ENCODE results near the gene PLB1.
A peak's percentile ranks its signal among the peaks of the same experiment; 100 is the strongest.

PLB1 gene

DNA sequence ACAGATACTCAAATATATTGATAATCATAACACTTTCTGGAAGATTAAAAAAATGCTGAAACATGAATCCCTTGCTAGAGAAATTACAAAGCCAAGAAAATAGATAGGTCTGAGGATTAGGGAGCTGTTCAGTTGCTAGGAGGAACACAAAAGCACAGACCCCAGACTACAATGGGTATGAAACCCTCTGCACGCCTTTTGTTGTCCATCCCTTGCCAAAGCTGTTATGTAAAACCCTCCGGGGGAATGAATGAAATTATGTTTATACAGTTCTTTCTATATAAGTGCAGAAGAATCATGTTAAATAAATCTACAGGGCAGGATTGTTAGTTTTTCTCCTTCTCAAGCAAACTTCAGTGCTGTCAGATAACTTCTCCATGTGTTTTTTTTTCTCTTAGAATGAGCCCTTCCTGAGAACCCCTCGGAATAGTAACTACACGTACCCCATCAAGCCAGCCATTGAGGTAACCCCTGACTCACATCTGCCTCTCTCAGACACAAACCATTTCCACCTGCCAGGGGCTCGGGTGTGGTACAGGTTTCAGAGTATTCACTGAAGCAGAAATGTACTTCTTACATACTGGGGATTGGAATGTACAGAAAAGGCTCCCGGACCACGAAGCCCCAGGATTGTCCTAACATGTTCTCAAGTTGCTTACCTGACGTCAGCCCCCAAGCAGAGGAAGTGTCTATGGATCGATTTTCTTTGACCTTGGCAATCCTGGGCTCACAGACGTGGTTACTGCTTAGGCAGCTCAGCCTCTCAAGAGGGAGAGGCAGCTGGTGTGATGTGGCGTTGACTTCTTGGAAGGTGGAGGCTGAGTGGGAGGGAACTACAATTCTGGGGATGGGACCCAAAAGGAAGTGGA lies 118.0 kb downstream of the PLB1 start:
- DNase-seq (ENCODE audit: low spot score) = peak; percentile 19

DNA sequence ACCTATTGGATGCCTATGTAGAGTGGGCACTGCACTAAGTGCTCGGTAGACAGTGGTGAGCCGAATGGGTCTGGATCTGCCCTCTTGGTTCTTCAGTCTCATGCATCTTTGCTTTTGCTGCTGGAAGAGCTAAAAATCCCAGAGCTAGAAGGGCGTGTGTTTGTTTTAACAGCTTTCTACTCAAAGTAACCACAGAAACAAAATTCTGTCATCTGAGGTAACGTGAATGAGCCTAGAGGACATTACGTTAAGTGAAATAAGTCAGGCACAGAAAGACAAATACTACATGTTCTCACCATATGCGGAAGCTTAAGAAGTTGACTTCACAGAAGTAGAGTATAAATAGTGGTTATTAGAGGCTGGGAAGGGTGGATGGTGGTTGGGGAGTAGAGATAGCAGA lies 119.8 kb downstream of the PLB1 start:
- no peak for DNase-seq (ENCODE audit: low spot score)

DNA sequence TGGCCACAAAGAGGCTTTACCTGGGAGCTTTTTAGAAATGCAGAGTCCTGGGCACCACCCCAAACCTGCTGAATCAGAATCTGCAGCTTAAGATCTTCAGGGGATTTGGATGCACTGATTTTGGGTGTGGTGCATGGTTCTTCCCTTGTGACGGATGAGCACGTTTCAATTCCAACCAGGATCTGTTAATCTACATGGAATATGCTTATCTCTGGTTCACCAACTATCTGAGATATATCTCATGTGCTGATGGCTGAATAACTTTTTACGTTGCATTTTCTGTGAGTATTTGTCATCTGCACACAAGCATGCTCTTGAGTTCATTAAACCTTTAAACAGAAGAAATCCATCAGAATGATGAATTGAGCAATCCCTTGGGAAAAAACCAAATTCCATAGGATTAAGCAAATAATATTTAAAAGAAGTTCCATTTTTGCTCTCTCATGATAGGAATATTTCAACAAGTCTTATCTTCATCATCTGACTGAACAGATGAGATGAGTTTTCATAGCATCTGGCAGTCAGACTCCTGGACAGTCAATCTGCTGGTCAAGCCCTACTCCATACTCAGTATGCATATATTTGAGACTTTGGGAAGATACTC lies 120.6 kb downstream of the PLB1 start:
- no peak for DNase-seq (ENCODE audit: low spot score)

DNA sequence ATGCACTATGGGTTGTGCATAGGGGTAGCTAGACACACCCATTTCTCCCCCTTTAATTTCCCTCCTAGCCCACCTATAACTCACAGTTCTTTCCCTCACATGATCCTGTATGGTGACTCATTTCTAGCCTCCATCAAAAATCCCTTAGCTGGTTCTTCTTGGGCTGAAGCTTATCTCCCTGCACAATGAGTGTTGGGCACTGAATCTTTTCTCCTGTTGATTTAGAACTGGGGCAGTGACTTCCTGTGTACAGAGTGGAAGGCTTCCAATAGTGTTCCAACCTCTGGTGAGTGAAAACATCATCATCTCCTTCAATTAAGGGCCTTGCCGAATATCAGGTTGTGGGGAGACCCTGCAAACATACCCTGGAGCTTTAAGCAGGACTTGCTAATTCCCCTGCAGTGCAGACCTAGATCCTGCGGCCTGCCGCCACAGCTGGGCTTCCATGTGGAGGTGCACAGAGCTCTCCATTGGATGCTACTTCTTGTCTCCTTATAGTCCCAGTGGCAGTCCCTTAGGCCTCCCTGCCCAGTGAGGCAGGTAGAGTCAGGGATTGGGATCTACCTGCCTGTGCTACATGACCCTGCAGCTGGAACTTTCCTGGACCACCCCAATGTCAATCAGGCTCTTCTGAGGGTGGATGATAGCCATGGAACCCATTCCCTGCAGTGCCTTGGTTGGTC lies 121.8 kb downstream of the PLB1 start:
- no peak for DNase-seq (ENCODE audit: low spot score)

DNA sequence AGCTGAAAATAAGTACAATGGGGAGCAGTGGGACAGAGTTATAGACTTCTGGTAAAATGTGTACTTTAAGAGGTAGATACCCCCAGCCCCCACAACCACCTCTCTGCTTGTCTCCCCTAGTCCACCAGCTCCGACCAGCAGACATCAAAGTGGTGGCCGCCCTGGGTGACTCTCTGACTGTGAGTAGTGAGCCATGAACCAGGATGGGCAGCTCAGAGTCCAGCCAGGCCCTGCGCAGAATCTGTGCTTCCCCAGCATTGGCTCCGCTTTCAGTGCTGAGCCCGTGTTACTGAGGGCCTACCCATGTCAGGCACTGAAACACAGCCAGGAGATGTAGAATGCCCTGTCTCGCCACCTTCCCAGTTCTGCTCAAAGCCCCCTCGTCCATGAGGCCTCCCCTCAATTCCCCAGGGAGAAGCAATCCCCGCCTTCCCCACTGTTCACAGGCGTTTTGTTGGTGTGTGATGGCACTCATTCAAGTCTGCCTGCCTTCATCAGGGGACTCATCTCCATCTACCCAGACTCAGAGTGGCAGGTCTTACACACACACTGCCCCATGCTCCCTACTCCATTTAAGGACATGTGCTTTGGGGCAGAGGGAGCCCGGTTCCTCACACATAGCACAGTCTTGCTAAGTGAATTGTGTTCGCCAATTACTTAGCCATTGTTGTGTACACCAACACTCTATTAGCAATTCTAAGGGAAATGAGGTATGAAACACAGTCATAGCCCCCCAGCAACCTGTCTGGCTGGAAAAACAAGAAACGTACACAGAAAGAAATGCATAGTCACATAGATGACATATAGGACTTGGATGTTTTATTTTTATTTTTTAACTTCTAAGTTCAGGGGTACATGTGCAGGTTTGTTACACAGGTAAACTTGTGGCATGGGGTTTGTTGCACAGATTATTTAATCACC lies 122.6 kb downstream of the PLB1 start:
- DNase-seq (ENCODE audit: low spot score) = no peak

DNA sequence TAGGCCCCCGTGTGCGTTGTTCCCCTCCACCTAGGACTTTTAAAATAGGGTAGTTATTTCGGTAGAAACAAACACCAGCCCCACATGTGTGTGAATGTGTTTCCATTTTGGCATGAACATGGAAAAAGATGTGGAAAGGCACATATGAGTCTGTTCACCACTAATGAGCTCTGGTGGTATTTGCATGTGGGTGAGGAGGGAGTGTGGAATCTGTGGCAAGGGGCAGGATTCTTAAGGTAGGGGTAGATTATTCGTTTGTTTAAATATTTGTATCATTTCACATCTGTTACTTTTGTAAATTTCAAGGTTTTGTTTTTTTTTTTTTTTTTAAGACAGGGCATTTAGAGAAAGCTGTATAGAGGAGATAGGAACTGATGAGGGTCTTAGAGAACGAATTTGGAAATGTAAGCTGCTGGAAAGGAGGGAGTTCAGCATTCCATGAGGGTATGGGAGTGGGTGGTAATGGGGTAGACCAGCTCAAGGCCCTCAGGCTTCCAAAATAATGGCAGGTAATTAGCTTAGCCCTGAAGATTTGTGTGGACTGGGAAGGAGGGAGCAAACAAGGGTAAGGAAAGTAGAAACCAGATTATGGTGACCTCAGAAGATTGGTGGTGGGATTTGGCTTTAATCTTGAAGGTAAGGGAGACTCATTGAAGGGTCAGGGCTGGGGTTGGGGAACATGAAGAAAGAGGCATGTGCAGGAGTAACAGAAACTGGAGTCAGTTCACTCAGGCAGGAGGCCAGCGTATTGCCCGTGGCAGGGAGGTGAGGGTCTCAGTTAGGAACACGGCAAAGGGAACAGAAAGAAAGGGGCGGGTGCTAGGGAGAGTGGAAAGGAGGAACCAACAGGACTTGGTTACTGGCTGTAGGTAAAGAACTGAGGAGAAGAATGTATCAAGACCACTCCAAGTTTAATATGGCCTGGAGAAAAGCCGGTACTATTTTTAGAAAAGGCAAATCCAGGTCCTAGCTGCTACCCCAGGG lies 123.6 kb downstream of the PLB1 start:
- DNase-seq (ENCODE audit: low spot score) = no peak

DNA sequence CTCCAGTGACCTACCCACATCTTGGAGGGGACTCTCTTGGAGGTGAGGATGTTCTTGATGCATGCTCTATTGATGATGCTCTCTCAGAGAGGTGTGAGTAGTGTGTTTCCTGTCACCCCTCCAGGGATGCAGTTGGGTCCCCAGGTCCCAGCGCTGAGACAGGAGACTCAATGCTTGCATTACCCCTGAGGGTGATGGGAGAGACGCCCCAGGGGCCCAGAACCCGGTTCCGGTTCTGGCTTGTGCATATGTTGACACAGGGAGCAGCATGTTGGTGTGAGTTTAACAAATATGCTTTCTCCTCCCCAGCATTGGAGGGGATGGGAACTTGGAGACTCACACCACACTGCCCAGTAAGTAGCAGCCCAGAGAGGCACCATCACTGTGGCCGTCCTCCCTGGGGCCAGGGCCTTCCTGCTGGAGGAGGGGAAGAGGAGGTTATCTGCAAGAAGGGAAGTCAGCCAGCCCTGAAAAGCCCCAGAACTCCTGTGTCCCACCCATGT lies 124.5 kb downstream of the PLB1 start:
- no peak for DNase-seq (ENCODE audit: low spot score)

DNA sequence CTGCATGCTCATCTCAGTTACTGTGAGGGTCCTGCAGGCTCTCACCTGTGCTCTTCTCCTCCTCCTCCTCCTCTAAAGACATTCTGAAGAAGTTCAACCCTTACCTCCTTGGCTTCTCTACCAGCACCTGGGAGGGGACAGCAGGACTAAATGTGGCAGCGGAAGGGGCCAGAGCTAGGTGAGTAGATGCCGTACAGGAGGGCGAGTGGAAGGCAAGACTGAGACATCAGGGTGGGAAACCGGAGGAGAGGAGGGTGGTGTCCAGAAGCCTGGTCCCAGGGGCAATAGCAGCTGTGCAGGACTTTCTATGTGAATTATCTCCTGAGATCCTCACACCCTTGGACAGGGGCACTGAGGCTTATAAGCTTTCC lies 124.9 kb downstream of the PLB1 start:
- DNase-seq (ENCODE audit: low spot score) = no peak

DNA sequence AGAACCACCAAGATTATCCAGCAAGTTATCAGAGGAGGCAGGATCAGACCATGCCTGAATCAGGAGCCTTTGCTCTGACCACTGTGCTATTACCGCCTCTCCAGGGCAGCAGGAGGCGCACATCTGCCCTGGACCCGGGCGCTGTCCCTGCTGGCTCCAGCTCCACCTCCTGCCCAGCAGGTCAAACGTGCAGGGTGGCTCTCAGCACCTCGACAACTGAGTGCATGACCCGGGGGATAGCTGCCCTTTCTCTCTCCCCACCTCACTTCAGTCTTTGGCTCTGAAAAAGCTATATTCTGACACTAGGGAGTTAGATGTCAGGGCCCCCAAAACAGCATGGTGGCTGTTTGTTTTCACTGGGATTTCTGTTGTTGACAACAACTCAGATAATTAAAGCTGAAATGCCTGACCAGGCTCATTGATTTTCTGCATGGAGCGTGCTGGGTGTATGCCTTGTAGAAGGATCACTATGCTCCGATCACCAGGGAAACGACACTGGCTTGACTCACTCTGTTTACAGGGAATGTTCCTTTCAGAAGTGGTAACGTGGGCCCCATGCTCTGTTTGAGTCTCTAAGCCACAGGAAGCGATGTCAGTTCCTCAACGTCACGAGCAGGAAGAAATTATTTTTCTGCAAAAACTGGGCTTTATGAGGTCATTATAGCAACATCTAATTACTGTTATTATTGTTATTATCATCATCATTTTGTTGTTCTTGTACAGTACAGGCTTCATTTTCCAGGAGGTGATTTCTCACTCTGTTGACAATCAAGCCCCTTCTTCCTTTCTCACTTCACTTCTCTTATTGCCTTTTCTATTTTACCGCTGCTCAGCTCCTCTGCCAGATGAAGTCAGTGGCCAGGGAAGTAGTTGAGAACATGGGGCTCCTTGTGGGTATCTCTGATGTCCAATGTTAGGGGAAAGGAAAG lies 125.6 kb downstream of the PLB1 start:
- no peak for DNase-seq (ENCODE audit: low spot score)

DNA sequence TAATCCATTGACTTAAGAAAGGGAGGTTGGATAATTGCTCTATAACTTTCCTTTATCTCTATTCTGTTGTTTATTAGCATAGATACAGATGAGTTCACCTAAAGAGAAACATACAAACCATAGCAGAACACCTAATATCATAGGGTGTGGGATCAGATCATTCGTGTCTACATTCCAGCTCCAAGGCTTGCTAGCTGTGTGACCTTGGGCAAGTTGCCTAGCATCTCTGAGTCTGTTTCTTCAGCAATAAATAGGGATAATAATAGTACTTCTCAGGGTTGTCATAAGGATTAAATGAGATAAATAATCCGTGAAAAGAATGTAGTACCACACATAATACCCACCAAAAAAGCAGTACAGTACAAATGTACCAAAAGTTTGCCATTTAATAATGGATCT lies 126.2 kb downstream of the PLB1 start:
- no peak for DNase-seq (ENCODE audit: low spot score)

DNA sequence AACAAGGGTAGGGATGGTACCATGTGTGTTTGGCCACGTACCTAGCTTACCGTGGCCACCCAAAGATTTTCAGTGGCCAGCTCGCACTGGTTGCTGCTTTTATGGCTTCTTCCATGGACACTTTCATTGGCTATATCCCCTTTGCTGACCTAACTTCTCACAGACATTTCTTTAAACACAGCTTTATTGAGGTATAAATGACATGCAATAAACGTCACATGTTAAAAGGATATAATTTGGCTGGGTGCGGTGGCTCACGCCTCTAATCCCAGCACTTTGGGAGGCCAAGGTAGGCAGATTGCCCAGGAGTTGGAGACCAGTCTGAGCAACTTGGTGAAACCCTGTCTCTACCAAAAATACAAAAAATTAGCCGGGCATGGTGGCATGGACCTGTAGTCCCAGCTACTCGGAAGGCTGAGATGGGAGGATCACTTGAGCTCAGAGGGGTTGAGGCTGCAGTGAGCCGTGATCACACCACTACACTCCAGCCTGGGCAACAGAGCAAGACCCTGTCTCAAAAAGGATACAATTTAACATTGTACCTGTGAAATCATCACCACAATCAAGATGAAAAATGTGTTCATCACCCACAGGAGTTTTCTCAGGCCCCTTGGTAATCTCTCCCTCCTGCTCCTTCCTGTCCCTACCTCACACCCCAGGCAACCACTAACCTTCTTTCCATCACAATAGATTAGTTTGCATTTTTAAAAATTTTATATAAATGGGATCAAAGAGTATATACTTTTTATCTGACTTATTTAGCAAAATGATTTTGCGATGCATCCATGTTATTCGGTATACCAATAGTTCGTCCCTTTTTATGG lies 127.9 kb downstream of the PLB1 start:
- DNase-seq (ENCODE audit: low spot score) = no peak

DNA sequence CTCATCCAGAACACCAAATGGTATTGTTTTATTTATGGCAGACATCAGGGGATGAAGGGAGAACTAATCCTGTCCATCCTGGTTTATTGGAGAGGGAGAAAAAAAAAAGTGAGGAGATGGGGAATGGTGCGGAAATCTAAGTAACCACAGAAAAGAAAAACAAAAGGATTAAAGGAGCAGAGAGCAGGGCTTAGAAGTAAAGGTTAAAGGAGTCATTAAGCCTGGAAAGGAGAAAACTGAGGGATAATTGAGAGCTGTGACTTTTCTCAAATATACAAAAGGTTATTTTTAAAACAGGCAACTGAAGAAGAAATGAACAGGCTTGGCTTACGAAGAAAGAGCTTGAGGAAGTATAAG lies 128.6 kb downstream of the PLB1 start:
- DNase-seq (ENCODE audit: low spot score) = no peak

DNA sequence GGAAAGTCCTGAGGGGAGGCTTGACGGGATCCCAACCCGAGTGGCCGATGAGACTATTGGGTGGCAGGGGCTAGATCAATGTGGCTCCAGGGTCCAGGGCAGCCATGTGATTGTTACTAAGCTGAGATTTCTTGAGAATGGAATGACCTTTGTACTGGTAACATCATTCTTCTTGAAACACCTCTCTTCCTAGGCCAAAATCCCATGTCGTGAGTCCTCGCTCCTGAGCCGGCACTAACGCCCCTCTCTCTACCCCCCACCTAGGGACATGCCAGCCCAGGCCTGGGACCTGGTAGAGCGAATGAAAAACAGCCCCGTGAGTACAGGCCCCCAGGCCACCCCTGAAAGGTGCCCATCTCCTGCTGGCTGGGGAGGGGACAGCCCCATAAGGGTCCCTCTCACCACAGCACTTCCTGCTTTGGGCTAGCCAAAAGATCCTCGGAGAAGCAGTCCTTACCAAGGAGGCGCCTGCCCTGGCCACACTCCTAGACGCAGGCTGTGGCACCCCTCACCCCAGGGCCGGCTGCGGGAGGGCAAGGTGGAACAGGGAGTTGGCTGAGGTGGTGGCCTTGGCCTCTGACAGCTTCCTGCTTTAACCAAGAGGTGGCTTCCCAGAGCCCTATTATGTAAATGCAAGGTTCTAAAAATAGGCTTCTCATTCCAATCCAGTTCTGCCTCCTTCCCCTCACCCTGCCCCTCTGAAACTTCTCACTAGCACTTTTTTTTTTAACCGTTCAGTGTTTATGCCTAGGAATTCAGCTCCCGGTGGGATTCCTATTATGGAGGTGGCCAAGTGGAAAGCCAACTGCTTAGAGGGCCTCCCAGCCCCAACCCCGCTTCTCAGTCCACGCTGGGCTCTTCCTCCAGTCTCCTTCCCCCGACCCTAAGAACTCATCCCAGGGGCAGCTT lies 129.2 kb downstream of the PLB1 start:
- DNase-seq (ENCODE audit: low spot score) = no peak

DNA sequence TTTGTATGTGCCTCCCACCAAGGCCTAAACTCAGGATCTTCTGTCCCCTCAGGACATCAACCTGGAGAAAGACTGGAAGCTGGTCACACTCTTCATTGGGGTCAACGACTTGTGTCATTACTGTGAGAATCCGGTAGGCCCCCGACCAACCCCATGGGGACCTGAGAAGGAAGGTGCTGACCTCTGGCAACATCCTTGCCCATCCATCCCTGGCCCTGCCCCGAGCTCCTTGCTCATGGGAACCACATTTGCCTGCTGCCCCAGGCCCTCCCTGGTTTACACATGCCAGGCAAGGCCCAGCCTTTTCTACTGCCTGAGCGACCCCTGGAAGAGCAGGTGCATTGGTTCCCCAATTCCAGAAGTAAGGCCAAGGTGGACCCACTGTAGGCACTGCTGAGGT lies 130.5 kb downstream of the PLB1 start:
- no peak for DNase-seq (ENCODE audit: low spot score)

DNA sequence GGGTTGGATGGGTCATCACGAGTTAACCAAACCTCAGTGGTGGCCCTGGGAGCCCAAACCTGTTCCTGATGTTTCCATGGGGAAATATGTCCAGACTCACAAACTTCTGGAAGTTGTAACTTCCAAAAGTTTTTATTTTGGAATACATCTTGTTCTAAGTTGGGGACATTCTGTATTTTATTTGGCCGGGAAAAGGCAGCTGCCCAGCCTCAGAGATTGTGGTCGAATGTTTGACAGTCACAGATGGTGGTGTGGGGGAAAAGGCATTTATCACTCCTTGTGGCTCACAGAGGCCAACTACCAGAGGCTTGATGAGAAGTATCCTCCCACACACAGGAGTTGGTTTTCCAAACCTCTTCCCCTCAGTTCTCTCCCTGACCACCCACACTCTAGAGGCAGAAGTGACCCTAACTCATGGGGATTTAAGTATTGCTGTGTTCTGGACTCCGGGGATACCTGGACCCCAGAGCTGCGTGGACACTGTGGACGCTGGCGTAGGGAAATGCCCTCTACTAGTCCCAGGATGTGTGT lies 131.1 kb downstream of the PLB1 start:
- no peak for DNase-seq (ENCODE audit: low spot score)

DNA sequence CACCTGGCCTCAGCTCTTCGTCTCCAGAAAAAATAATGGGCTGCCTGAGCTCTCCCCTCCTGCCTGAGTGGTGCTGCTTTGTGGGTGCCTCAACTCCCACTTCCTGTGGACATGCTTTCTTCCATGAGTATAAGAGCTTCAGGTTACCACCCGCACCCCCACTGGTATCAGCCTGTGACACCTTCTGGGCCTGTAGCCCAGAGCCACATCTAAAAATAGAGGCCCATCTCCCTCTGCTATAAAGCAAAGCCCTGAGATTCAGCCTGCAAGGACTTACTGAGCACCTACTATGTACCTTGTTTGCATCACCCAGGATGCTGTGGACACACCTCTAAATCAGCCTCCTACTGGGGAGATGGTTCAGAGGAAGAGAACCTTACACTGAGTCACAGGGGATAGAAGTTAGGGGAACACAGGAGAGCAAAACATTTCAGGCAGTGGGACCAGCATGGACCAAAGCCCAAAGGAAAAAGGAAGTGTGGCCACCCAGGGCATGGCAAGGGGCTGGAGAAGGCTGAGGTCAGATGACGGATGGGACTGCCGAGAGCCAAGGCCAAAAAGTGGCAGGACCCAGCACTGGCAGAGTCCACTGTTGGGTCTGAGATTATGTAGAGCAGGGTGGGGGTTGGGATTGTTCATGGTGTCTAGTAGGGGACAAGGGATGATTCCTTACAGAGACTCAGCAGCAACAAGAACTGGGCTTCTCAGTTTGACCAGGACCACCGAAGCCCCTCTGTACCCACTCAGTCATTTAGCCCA lies 132.0 kb downstream of the PLB1 start:
- no peak for DNase-seq (ENCODE audit: low spot score)

DNA sequence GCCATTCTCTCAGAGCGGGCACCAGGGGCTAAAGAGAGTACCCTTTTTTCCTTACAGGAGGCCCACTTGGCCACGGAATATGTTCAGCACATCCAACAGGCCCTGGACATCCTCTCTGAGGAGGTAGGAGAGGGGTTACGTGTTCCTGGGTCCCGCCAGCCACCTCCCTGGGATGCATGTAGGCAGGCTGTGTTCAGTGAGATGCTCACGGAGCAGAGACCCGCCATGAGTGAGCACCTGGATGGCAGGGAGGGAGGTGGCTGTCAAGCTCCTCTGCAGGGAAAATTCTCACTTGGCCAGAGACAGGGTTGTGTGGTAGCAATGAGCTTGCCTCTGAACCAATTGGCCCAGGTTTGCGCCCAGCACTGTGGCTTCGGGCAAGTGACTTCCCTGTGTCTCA lies 132.6 kb downstream of the PLB1 start:
- no peak for DNase-seq (ENCODE audit: low spot score)

All from LoVo (cell line).